ENCODE data around the gene ASIP. TPM values are rescaled to one million over a fixed set of nuclear protein-coding genes. Genes with fewer than 3 reads are reported as not detected.
"Not testable (repeated sequence)": the region's sequence is repeated elsewhere in the genome, so short reads cannot be mapped to it uniquely, and the experiment has no call there.

ASIP gene
- total and polyA plus RNA-seq, 4 donors = not detected

DNA sequence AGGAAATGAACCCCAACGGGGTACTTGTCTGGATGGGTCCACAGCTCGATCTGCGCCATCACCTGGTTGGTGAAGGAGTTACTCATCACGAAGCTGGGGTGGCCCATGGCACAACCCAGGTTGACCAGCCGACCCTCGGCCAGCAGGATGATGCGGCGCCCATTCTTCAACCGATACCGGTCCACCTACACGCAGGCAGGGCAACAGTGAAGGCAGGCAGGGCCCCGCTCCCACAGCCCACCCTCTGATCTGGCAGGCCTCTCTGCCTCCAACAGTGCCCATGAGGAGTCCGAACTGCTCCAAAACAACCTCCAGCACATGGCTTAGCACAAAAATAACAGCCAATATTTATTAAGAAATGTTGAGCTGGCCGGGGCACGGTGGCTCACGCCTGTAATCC lies 44.2 kb downstream of the ASIP start:
- Histone ChIP-seq H3K4me3 (ENCODE audit: low read length in 2 of 2) (no peak overlapping the region), H3K4me1 (ENCODE audit: control insufficient read depth in 1 of 2, insufficient read depth in 2 of 2, low read length in 2 of 2) (no peaks in the 10 kb centered on the region), H3K27ac (ENCODE audit: low read depth in 1 of 2, low read length in 2 of 2) (no peak overlapping the region), H3K9me3 (ENCODE audit: control insufficient read depth, low read length) (no peaks in the 10 kb centered on the region), H3K27me3 (ENCODE audit: control insufficient read depth in 1 of 2, insufficient read depth in 2 of 2, low read length in 1 of 2) (no peaks in the 10 kb centered on the region), H3K36me3 (ENCODE audit: control insufficient read depth in 1 of 2, insufficient read depth in 2 of 2, low read length in 1 of 2) (peaks cover 0 to 5% of the 10 kb centered on the region in 2 donors)
- no peak for ATAC-seq (ENCODE audit: low FRiP score)
- DNase-seq = no peak
- intact Hi-C loops (cut with DNase I) = no loop called here
- 95 to 96% methylated on average over 16 of the region's 16 CpGs for WGBS, 2 donors

DNA sequence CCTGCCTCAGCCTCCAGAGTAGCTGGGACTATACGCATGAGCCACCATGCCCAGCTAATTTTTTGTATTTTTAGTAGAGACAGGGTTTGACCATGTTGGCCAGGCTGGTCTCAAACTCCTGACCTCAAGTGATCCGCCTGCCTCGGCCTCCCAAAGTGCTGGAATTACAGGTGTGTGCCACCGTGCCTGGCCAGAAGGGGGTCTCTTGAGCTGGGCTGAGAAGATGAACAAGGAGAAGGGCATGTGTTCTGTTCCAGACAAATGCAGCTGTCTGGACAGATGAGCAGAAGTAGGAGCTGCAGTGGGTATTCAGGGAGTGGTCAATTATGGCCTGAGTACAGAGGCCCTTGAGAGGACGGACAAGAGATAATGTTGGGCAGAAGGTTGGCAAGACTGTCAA lies 46.3 kb downstream of the ASIP start:
- ATAC-seq (ENCODE audit: low FRiP score); intact Hi-C loops (cut with DNase I); H3K4me3 ChIP-seq (ENCODE audit: low read length in 2 of 2); H3K9me3 ChIP-seq (ENCODE audit: control insufficient read depth, low read length); H3K4me1 ChIP-seq (ENCODE audit: control insufficient read depth in 1 of 2, insufficient read depth in 2 of 2, low read length in 2 of 2); H3K27me3 ChIP-seq (ENCODE audit: control insufficient read depth in 1 of 2, insufficient read depth in 2 of 2, low read length in 1 of 2); DNase-seq; H3K36me3 ChIP-seq (ENCODE audit: control insufficient read depth in 1 of 2, insufficient read depth in 2 of 2, low read length in 1 of 2); H3K27ac ChIP-seq (ENCODE audit: low read depth in 1 of 2, low read length in 2 of 2): not testable (repeated sequence)
- WGBS, 2 donors = 95 to 96% methylated on average over 5 of the region's 5 CpGs

DNA sequence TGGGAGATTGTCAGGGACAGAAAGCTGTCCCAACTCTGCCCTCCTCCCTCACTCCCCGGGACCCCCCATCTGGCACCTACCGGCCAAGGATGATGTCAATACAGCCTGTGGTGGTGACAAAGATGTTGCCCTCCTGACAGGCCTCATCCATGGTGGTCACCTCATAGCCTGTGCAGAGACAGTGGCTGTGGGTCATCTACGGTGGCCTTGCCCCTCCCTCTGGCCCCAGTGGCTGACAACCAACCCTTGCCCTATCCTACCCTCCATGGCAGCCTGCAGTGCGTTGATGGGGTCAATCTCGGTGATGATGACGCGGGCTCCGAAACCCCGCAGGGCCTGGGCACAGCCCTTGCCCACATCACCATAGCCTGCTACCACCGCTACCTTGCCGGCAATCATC lies 49.2 kb downstream of the ASIP start:
- intact Hi-C loops (cut with DNase I) = no loop called here
- H3K27ac ChIP-seq (ENCODE audit: low read depth in 1 of 2, low read length in 2 of 2) = no peak overlapping the region
- no peak for DNase-seq
- ATAC-seq (ENCODE audit: low FRiP score) = no peak
- H3K27me3 ChIP-seq (ENCODE audit: control insufficient read depth in 1 of 2, insufficient read depth in 2 of 2, low read length in 1 of 2) = no peaks in the 10 kb centered on the region
- no peak overlapping the region for H3K4me3 ChIP-seq (ENCODE audit: low read length in 2 of 2)
- H3K9me3 ChIP-seq (ENCODE audit: control insufficient read depth, low read length) = no peaks in the 10 kb centered on the region
- 98 to 99% methylated on average over 11 of the region's 11 CpGs for WGBS, 2 donors
- H3K36me3 ChIP-seq (ENCODE audit: control insufficient read depth in 1 of 2, insufficient read depth in 2 of 2, low read length in 1 of 2) = peaks cover 0 to 5% of the 10 kb centered on the region in 2 donors
- H3K4me1 ChIP-seq (ENCODE audit: control insufficient read depth in 1 of 2, insufficient read depth in 2 of 2, low read length in 2 of 2) = no peaks in the 10 kb centered on the region

DNA sequence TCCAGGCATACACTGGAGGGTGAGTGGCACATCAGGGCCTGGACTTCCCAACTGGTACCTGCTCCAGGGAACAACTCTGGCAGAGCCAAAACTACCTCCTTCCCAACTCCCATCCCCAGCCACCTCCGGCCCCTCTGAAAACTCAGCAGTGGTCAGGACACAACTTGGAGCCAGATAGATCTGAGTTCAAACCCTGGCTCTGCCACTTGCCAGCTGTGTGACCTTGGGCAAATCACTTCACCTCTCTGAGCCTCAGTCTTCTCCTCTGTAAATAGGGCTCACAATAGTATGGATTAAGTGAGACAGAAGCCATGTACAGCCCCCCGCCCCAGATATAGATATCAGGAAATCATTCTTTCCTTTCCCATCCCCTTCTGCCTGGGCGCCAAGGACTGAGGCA lies 51.3 kb downstream of the ASIP start:
- ATAC-seq (ENCODE audit: low FRiP score) = no peak
- H3K27me3 ChIP-seq (ENCODE audit: control insufficient read depth in 1 of 2, insufficient read depth in 2 of 2, low read length in 1 of 2) = no peaks in the 10 kb centered on the region
- no peak for DNase-seq
- no peak overlapping the region for H3K4me3 ChIP-seq (ENCODE audit: low read length in 2 of 2)
- H3K27ac ChIP-seq (ENCODE audit: low read depth in 1 of 2, low read length in 2 of 2) = no peak overlapping the region
- H3K4me1 ChIP-seq (ENCODE audit: control insufficient read depth in 1 of 2, insufficient read depth in 2 of 2, low read length in 2 of 2) = no peaks in the 10 kb centered on the region
- no peaks in the 10 kb centered on the region for H3K9me3 ChIP-seq (ENCODE audit: control insufficient read depth, low read length)
- intact Hi-C loops (cut with DNase I) = no loop called here
- H3K36me3 ChIP-seq (ENCODE audit: control insufficient read depth in 1 of 2, insufficient read depth in 2 of 2, low read length in 1 of 2) = peaks cover 0 to 5% of the 10 kb centered on the region in 2 donors
- 97 to 98% methylated on average over 3 of the region's 3 CpGs for WGBS, 2 donors

DNA sequence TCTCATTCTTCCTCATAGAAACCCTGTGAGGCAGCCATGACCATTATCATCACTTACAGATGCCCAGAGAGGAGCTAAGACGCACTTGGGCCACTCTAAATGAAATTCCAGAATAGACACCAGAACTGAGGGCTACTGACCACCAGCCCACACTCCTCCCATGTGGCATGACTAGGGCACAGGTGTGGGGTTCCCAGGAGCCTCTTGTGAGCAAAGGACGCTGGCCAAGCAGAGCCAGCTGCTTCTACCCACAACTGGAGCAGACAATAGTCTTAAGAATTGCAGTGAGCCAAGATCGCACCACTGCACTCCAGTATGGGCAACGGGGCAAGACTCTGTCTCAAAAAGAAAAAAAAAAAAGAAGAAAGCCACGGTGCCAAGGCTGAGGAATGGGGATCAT lies 51.9 kb downstream of the ASIP start:
- ATAC-seq (ENCODE audit: low FRiP score) (no peak), DNase-seq (no peak)
- 91 to 94% methylated on average over 5 of the region's 5 CpGs for WGBS, 2 donors
- intact Hi-C loops (cut with DNase I) = no loop called here
- Histone ChIP-seq H3K27ac (ENCODE audit: low read depth in 1 of 2, low read length in 2 of 2) (no peak overlapping the region), H3K27me3 (ENCODE audit: control insufficient read depth in 1 of 2, insufficient read depth in 2 of 2, low read length in 1 of 2) (no peaks in the 10 kb centered on the region), H3K4me3 (ENCODE audit: low read length in 2 of 2) (no peak overlapping the region), H3K9me3 (ENCODE audit: control insufficient read depth, low read length) (no peaks in the 10 kb centered on the region), H3K36me3 (ENCODE audit: control insufficient read depth in 1 of 2, insufficient read depth in 2 of 2, low read length in 1 of 2) (peaks cover 0 to 5% of the 10 kb centered on the region in 2 donors), H3K4me1 (ENCODE audit: control insufficient read depth in 1 of 2, insufficient read depth in 2 of 2, low read length in 2 of 2) (no peaks in the 10 kb centered on the region)

DNA sequence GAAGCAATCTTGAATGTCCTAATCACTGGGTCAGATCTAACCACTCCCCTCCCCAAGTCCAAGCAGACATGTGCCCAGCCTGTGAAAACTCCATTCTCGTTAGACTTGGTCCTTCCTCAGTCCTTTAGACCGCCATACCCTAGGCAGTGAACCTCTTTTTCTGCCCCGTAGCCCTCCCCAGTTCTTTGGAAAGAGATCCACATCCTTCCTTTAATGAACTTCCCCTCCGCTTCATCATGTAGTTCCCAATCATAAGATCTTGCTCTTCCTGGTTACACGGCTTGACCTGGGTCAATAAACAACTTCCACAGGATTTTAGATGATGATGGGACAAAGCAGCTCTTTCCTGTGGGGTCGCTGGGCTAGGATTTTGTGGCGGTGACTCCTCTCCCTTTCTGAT lies 52.4 kb downstream of the ASIP start:
- intact Hi-C loops (cut with DNase I) = no loop called here
- Histone ChIP-seq H3K36me3 (ENCODE audit: control insufficient read depth in 1 of 2, insufficient read depth in 2 of 2, low read length in 1 of 2) (peaks cover 0 to 5% of the 10 kb centered on the region in 2 donors), H3K27ac (ENCODE audit: low read depth in 1 of 2, low read length in 2 of 2) (no peak overlapping the region), H3K27me3 (ENCODE audit: control insufficient read depth in 1 of 2, insufficient read depth in 2 of 2, low read length in 1 of 2) (no peaks in the 10 kb centered on the region), H3K4me3 (ENCODE audit: low read length in 2 of 2) (no peak overlapping the region), H3K4me1 (ENCODE audit: control insufficient read depth in 1 of 2, insufficient read depth in 2 of 2, low read length in 2 of 2) (no peaks in the 10 kb centered on the region), H3K9me3 (ENCODE audit: control insufficient read depth, low read length) (no peaks in the 10 kb centered on the region)
- 88 to 92% methylated on average over 7 of the region's 7 CpGs for WGBS, 2 donors
- DNase-seq (no peak), ATAC-seq (ENCODE audit: low FRiP score) (no peak)

DNA sequence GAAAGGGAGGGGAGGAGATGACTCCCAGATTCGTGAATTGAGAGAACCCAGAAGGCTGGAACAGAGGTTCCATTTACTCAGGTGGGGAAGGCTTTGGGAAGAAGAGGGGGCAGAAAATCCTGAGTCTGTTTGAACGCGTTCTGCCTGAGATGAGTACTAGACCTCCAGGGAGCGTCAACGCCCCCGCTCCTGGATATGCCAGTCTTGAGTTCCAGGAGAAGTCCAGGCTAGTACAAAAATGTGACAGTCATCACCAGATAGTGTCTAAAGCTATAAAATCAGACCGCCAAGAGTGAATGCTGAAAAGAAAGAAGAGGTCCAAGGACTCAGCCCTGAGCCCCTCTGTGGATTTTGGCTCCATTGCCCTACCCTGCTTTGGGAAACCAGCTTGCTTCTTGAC lies 53.3 kb downstream of the ASIP start:
- 92 to 94% methylated on average over 7 of the region's 7 CpGs for WGBS, 2 donors
- intact Hi-C loops (cut with DNase I) = no loop called here

DNA sequence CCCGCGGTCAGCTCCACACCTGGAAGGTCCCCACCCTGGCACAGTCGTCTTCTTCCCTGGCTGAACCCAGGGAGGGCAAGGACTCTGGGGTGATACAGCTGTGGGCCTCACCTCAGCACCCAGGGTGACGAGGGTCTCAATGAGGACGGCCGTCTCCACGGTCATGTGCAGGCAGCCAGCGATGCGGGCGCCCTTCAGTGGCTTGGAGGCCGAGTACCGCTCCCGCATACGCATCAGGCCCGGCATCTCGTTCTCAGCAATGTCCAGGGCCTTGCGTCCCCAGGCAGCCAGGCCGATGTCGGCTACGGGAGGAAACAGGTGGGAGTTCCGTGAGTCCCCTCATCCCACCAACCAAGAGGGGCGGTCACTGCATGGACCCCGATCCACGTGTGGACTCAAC lies 54.1 kb downstream of the ASIP start:
- peaks cover 0 to 3% of the 10 kb centered on the region in 2 donors for H3K36me3 ChIP-seq (ENCODE audit: control insufficient read depth in 1 of 2, insufficient read depth in 2 of 2, low read length in 1 of 2)
- no peaks in the 10 kb centered on the region for H3K27me3 ChIP-seq (ENCODE audit: control insufficient read depth in 1 of 2, insufficient read depth in 2 of 2, low read length in 1 of 2)
- no peaks in the 10 kb centered on the region for H3K9me3 ChIP-seq (ENCODE audit: control insufficient read depth, low read length)
- no peak for ATAC-seq (ENCODE audit: low FRiP score)
- intact Hi-C loops (cut with DNase I) = no loop called here
- H3K4me1 ChIP-seq (ENCODE audit: control insufficient read depth in 1 of 2, insufficient read depth in 2 of 2, low read length in 2 of 2) = no peaks in the 10 kb centered on the region
- H3K27ac ChIP-seq (ENCODE audit: low read depth in 1 of 2, low read length in 2 of 2) = no peak overlapping the region
- whole genome bisulfite sequencing, 2 donors = 95% methylated on average over 24 of the region's 24 CpGs
- no peak overlapping the region for H3K4me3 ChIP-seq (ENCODE audit: low read length in 2 of 2)
- no peak for DNase-seq

More for the DNA sequence above, 53.3 kb downstream of the ASIP start:
- ATAC-seq (ENCODE audit: low FRiP score) = no peak
- Histone ChIP-seq H3K27me3 (ENCODE audit: control insufficient read depth in 1 of 2, insufficient read depth in 2 of 2, low read length in 1 of 2) (no peaks in the 10 kb centered on the region), H3K4me3 (ENCODE audit: low read length in 2 of 2) (no peak overlapping the region), H3K27ac (ENCODE audit: low read depth in 1 of 2, low read length in 2 of 2) (no peak overlapping the region), H3K9me3 (ENCODE audit: control insufficient read depth, low read length) (no peaks in the 10 kb centered on the region), H3K4me1 (ENCODE audit: control insufficient read depth in 1 of 2, insufficient read depth in 2 of 2, low read length in 2 of 2) (no peaks in the 10 kb centered on the region), H3K36me3 (ENCODE audit: control insufficient read depth in 1 of 2, insufficient read depth in 2 of 2, low read length in 1 of 2) (peaks cover 0 to 5% of the 10 kb centered on the region in 2 donors)
- no peak for DNase-seq

DNA sequence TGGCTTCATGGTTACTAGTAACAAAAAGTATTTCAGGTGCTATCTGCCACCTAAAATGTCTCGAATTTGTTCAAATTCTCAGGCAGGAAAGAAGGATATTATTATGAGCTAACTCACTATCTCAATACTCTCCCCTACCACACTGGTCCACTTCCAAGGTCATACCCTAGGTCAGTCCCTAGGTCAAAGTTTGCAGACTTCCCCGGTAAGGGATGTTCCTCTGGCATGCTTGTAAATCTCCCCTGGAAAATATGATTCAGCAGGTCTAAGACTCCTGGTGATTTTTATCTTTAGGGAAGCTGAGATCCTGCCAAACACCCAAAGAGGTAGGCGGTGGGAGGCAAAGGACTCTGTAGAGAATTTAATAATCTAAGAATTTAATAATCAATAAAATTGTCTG lies 55.2 kb downstream of the ASIP start:
- 86 to 87% methylated on average over 3 of the region's 3 CpGs for WGBS, 2 donors
- intact Hi-C loops (cut with DNase I) = no loop called here
- H3K9me3 ChIP-seq (ENCODE audit: control insufficient read depth, low read length) = no peaks in the 10 kb centered on the region
- ATAC-seq (ENCODE audit: low FRiP score) (no peak), DNase-seq (no peak)
- H3K36me3 ChIP-seq (ENCODE audit: control insufficient read depth in 1 of 2, insufficient read depth in 2 of 2, low read length in 1 of 2) = no peaks in the 10 kb centered on the region
- no peaks in the 10 kb centered on the region for H3K4me1 ChIP-seq (ENCODE audit: control insufficient read depth in 1 of 2, insufficient read depth in 2 of 2, low read length in 2 of 2)
- H3K27me3 ChIP-seq (ENCODE audit: control insufficient read depth in 1 of 2, insufficient read depth in 2 of 2, low read length in 1 of 2) = no peaks in the 10 kb centered on the region
- no peak overlapping the region for H3K4me3 ChIP-seq (ENCODE audit: low read length in 2 of 2)
- H3K27ac ChIP-seq (ENCODE audit: low read depth in 1 of 2, low read length in 2 of 2) = no peak overlapping the region
